Astrocyte of the cerebellum (primary cell): ENCODE data around the gene CTIF.
"Not testable (repeated sequence)": the region's sequence is repeated elsewhere in the genome, so short reads cannot be mapped to it uniquely, and the experiment has no call there.

ENCODE experiments used
- DNase-seq: peaks from one replicate; pipeline ENCODE4 v3.0.0-alpha.2; 2011; ENCODE audit warnings: low read depth
- H3K4me3 ChIP-seq: 2 replicates; pipeline ENCODE4 v1.5.1; 2011; ENCODE audit warnings: mild to moderate bottlenecking, low read depth, low read length, moderate library complexity
- CTCF ChIP-seq: IDR thresholded peaks from 2 replicates; pipeline ENCODE4 v1.5.1; 2012; ENCODE audit warnings: low read length, low read depth, moderate library complexity, mild to moderate bottlenecking; ENCODE audit errors: missing control alignments
- in situ Hi-C: cut with HindIII; loops from 2 replicates; pipeline ENCODE4 v1.10.0; 2017; ENCODE audit warnings: low sequenced_read_pairs

The CTIF gene

GRCh38 chr18:48711651-48712486 lies 173.0 kb downstream of the CTIF start:
- no peak overlapping the region for H3K4me3 ChIP-seq
- in situ Hi-C loops, result no loop called here
- peak; percentile 34 for DNase-seq
- TF ChIP-seq CTCF, result peak; percentile 74

GRCh38 chr18:48713309-48713708 lies 174.5 kb downstream of the CTIF start:
- in situ Hi-C loops, result no loop called here
- no peak for TF ChIP-seq CTCF
- no peak overlapping the region for H3K4me3 ChIP-seq
- DNase-seq, result no peak

- no peak overlapping the region for H3K4me3 ChIP-seq
- TF ChIP-seq CTCF, result no peak
- no peak for DNase-seq
- in situ Hi-C loops, result no loop called here
These were observed 176.0 kb downstream of the CTIF start for GRCh38 chr18:48714873-48715272.

- no peak overlapping the region for H3K4me3 ChIP-seq
- no peak for TF ChIP-seq CTCF
- in situ Hi-C loops, result no loop called here
- DNase-seq, result no peak
These were observed 177.0 kb downstream of the CTIF start for GRCh38 chr18:48715711-48716361.

- in situ Hi-C loops, H3K4me3 ChIP-seq, DNase-seq: not testable (repeated sequence)
These were observed 178.4 kb downstream of the CTIF start for GRCh38 chr18:48717227-48717626.

GRCh38 chr18:48718251-48718959 lies 179.6 kb downstream of the CTIF start:
- no peak for DNase-seq
- in situ Hi-C loops, result no loop called here
- no peak overlapping the region for H3K4me3 ChIP-seq
- no peak for TF ChIP-seq CTCF

GRCh38 chr18:48719388-48719787 lies 180.6 kb downstream of the CTIF start:
- DNase-seq, result no peak
- in situ Hi-C loops, result no loop called here
- no peak overlapping the region for H3K4me3 ChIP-seq
- TF ChIP-seq CTCF, result no peak
